Activated T-cell treated with anti-CD3 and anti-CD28 coated beads, Interleukin-2, amount 50 U/mL, for 24 hours (primary cell): Measurements from ENCODE around the gene DLGAP4.

Experiments used
- DNase-seq: peaks from one replicate; pipeline ENCODE4 v3.0.0-alpha.2; 2020
- H3K27ac Mint-ChIP-seq: 2 replicates; pipeline ENCODE4 v1.8.0; 2020; ENCODE audit warnings: mild to moderate bottlenecking, mixed read lengths
- H3K27me3 Mint-ChIP-seq: 2 replicates; pipeline ENCODE4 v1.8.0; 2020; ENCODE audit warnings: mixed read lengths
- H3K36me3 Mint-ChIP-seq: 2 replicates; pipeline ENCODE4 v1.8.0; 2020; ENCODE audit warnings: low read depth, mixed read lengths
- H3K4me1 Mint-ChIP-seq: 2 replicates; pipeline ENCODE4 v1.8.0; 2020; ENCODE audit warnings: low read depth, mixed read lengths
- H3K4me3 Mint-ChIP-seq: 2 replicates; pipeline ENCODE4 v1.8.0; 2020; ENCODE audit warnings: mild to moderate bottlenecking, moderate library complexity, mixed read lengths
- H3K9me3 Mint-ChIP-seq: 2 replicates; pipeline ENCODE4 v1.8.0; 2020; ENCODE audit warnings: mixed read lengths

The DLGAP4 gene

DNA sequence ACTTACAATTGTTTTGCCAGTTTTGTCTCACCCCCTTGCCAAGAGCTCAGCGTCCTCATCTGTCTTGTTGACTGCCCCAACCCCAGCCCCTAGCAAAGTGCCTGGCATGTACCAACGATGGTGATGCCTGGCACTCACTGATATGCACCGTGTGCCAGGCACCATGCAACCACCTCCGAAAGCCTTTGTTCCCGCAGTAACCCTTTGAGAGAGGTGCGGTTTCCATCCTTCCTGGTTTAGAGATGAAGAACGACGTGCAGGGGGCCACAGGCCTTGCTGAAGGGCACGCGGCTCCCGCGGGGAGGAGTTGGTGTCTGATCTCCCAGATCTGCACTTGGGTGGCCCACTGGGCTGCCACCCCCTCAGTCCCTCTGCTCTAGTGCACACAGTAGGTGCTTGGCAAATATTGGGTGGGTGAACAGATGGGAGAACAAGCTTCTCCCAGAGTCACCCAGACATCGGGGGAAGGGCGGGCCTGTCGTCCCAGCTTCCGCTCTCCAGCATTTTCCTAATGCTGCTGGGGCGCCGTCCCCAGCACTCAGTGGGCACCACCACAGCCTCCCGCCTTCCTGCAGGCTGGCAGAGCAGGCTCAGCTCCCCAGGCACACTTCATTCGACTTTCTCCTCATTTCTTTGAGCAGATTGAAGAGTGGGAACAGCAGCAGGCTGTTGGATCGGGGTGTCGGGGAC, 35.3 kb downstream of the DLGAP4 start:
- Mint-ChIP-seq H3K4me3 (no peak overlapping the region), H3K27ac (no peak overlapping the region)

DNA sequence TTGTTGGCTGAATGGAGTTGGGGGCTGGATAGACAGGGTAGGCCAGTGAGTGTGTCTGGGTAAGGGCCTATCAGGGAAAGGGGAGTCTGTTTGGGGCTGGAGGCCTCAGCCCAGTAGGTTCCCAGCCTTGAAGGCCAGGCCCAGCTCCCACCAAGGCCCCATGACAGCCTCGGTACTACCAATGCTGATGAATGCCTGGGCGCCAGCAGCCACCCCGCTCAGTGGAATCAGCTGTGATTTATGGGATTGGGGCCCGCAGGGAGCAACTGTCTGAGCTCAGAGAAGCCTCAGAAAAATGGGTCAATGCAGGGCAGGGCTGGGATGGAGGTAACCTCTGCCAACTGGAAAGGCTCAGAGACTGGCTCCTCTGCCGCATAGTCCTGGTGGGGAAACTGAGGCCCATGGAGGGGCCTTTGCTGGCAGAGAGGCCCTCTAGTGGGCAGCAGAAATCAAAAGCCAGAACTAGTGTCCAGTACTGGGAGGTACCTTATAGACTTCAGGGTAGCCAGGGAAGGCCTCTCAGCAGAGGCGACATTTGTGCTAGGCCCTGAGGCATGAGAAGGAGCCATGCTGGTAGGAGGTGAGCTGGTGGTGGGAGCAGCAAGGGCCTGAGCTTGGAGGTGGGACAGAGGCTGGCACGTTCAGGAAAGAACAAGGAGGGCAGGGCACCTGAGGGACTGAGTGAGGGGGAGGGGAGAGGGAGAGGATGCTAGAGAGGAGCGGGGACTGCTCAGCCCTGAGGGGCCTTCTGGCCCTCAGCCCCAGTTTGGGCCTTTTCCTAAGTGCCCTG, 36.4 kb downstream of the DLGAP4 start:
- Mint-ChIP-seq H3K27ac (no peak overlapping the region), H3K4me1 (peaks cover 7% of the 10 kb centered on the region), H3K36me3 (no peaks in the 10 kb centered on the region), H3K4me3 (no peak overlapping the region), H3K9me3 (no peaks in the 10 kb centered on the region), H3K27me3 (peaks cover 17% of the 10 kb centered on the region)
- no peak for DNase-seq

More for the DNA sequence above, 35.3 kb downstream of the DLGAP4 start:
- H3K27me3 Mint-ChIP-seq: peaks cover 24% of the 10 kb centered on the region
- DNase-seq: no peak
- H3K9me3 Mint-ChIP-seq: no peaks in the 10 kb centered on the region
- H3K36me3 Mint-ChIP-seq: no peaks in the 10 kb centered on the region
- H3K4me1 Mint-ChIP-seq: peaks cover 7% of the 10 kb centered on the region

GRCh38 chr20:36343641-36344040, 37.5 kb downstream of the DLGAP4 start:
- H3K27me3 Mint-ChIP-seq: peaks cover 14% of the 10 kb centered on the region
- no peak for DNase-seq
- peaks cover 7% of the 10 kb centered on the region for H3K4me1 Mint-ChIP-seq
- H3K4me3 Mint-ChIP-seq: no peak overlapping the region
- no peaks in the 10 kb centered on the region for H3K9me3 Mint-ChIP-seq
- H3K27ac Mint-ChIP-seq: no peak overlapping the region
- H3K36me3 Mint-ChIP-seq: no peaks in the 10 kb centered on the region

GRCh38 chr20:36344517-36345132, 38.5 kb downstream of the DLGAP4 start:
- Mint-ChIP-seq H3K9me3 (no peaks in the 10 kb centered on the region), H3K27me3 (peaks cover 9% of the 10 kb centered on the region), H3K36me3 (no peaks in the 10 kb centered on the region), H3K4me3 (no peak overlapping the region), H3K27ac (no peak overlapping the region), H3K4me1 (peaks cover 5% of the 10 kb centered on the region)
- DNase-seq: no peak

GRCh38 chr20:36346256-36346655, 40.1 kb downstream of the DLGAP4 start:
- peaks cover 4% of the 10 kb centered on the region for H3K27me3 Mint-ChIP-seq
- no peak for DNase-seq
- H3K4me1 Mint-ChIP-seq: no peaks in the 10 kb centered on the region
- H3K9me3 Mint-ChIP-seq: no peaks in the 10 kb centered on the region
- no peak overlapping the region for H3K27ac Mint-ChIP-seq
- no peaks in the 10 kb centered on the region for H3K36me3 Mint-ChIP-seq
- no peak overlapping the region for H3K4me3 Mint-ChIP-seq

DNA sequence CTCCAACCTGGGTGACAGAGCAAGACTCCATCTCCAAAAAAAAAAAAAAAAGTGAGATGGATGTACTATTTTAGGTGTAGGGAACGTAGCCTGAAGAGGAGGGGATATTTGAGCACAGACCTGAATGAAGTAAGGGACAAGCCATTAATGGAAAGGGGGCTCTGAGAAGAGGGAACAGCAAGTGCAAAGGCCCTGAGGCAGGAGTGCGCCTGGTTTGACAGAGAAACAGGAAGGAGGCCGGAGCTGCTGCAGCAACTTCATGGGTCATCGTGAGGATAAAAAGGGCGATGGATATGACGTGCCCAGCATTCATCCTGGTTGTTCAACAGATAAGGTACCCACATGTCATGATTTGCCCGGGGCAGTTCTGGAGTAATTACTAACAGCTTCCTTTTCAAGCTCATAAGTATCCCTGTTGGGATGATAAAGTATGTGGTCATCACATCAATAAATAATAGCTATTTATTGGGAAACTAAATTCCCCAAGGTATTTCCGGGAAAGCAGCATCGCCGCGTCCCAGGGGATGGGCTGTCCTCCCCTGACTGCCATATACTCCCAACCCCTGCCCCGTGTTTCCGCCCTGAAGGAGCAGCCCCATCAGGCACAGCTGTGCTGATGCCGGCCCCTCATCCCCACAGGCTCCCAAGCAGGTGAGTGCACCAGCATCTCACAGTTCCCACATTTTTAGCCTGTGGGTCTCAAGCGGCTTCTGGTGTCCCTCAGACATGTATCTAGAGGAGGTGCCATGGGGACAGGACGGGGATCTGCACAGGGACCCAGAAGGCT, 43.4 kb downstream of the DLGAP4 start:
- H3K4me1 Mint-ChIP-seq: no peaks in the 10 kb centered on the region
- peaks cover 14% of the 10 kb centered on the region for H3K27me3 Mint-ChIP-seq
- H3K9me3 Mint-ChIP-seq: no peaks in the 10 kb centered on the region
- H3K4me3 Mint-ChIP-seq: no peak overlapping the region
- H3K27ac Mint-ChIP-seq: no peak overlapping the region
- no peak for DNase-seq
- no peaks in the 10 kb centered on the region for H3K36me3 Mint-ChIP-seq

GRCh38 chr20:36350439-36350838, 44.3 kb downstream of the DLGAP4 start:
- Mint-ChIP-seq H3K9me3 (no peaks in the 10 kb centered on the region), H3K27ac (no peak overlapping the region), H3K4me1 (no peaks in the 10 kb centered on the region), H3K27me3 (peaks cover 14% of the 10 kb centered on the region), H3K4me3 (no peak overlapping the region), H3K36me3 (no peaks in the 10 kb centered on the region)
- no peak for DNase-seq

DNA sequence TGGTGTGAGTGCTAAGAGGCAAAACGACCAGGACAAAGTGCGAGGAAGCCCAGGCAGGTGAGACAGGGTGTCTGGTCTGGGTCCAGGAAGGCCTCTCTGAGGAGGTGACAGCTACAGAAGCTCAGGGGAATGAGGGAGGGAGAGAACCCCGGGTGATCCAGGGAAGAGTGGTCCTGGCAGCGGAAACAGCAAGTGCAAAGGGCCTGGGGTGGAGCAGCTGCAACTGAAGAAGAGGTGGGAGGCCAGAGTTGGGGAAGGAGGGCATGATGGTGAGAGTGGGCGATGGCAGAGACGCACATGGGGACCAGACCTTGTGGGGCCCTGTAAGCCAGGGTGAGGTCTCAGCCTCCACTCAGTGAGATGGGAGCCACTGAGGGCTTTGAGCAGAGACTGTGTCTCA, 45.8 kb downstream of the DLGAP4 start:
- no peaks in the 10 kb centered on the region for H3K4me1 Mint-ChIP-seq
- no peak for DNase-seq
- H3K27me3 Mint-ChIP-seq: peaks cover 21% of the 10 kb centered on the region
- no peak overlapping the region for H3K27ac Mint-ChIP-seq
- H3K9me3 Mint-ChIP-seq: no peaks in the 10 kb centered on the region
- no peak overlapping the region for H3K4me3 Mint-ChIP-seq
- no peaks in the 10 kb centered on the region for H3K36me3 Mint-ChIP-seq

DNA sequence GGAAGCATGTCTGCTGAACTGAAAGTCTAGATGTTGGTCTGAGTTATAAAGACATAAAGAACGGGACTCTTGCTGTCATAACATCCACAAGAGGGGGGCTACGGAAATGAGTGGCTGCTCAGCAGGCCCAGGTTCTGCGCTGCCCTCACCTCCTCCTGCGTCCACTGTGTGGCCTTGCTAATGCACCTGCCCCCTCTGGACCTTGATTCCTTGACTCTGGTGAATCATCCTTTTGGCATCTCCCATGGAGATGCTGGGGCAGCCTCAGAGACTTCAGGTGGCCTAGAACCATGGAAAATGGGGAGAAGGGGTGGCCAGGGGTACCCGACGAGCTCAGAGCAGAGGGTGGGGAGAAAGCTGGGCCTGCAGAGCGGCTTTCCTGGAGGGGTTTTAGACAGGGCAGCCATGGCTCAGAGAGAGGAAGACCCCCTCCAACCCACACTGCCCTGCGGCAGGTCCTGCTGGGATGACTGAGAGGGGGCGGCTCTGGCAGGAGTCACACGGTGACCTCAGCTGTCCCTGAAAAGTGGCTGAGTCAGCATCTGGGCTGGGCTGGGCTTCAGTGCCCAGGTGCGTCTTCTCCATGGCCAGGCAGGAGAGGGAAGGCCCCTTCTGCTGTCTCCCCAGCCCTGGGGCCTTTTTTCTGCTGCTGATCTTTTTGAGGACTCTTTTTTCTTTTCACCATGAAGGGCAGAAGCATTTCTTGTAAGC, 46.9 kb downstream of the DLGAP4 start:
- Mint-ChIP-seq H3K9me3 (no peaks in the 10 kb centered on the region), H3K27ac (no peak overlapping the region), H3K27me3 (peaks cover 21% of the 10 kb centered on the region), H3K4me3 (no peak overlapping the region), H3K36me3 (no peaks in the 10 kb centered on the region), H3K4me1 (no peaks in the 10 kb centered on the region)
- no peak for DNase-seq

DNA sequence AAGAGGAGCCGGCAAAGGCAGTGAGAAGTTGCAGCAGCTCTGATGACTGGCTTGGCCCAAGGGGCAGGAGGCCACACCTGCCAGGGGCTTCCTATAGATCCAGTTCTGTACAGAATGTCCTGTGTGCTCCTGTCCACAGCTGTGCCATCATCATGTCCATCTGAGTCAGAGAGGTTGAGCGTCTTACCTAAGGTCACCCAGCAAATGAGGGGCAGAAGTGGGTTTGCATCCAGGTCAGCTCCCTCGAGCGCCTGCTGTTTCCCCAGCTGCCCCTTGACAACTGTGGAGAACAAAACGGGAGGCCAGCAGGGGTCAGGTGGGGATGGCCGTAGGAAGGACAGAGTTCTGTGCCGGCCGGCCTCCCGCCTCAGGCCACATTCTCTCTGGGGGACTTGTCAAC, 47.6 kb downstream of the DLGAP4 start:
- no peaks in the 10 kb centered on the region for H3K4me1 Mint-ChIP-seq
- H3K4me3 Mint-ChIP-seq: no peak overlapping the region
- DNase-seq: no peak
- peaks cover 21% of the 10 kb centered on the region for H3K27me3 Mint-ChIP-seq
- H3K36me3 Mint-ChIP-seq: no peaks in the 10 kb centered on the region
- no peaks in the 10 kb centered on the region for H3K9me3 Mint-ChIP-seq
- H3K27ac Mint-ChIP-seq: no peak overlapping the region

GRCh38 chr20:36355469-36356171, 49.5 kb downstream of the DLGAP4 start:
- Mint-ChIP-seq H3K4me3 (no peak overlapping the region), H3K4me1 (no peaks in the 10 kb centered on the region), H3K27me3 (peaks cover 21% of the 10 kb centered on the region), H3K36me3 (no peaks in the 10 kb centered on the region), H3K27ac (no peak overlapping the region), H3K9me3 (no peaks in the 10 kb centered on the region)
- no peak for DNase-seq

DNA sequence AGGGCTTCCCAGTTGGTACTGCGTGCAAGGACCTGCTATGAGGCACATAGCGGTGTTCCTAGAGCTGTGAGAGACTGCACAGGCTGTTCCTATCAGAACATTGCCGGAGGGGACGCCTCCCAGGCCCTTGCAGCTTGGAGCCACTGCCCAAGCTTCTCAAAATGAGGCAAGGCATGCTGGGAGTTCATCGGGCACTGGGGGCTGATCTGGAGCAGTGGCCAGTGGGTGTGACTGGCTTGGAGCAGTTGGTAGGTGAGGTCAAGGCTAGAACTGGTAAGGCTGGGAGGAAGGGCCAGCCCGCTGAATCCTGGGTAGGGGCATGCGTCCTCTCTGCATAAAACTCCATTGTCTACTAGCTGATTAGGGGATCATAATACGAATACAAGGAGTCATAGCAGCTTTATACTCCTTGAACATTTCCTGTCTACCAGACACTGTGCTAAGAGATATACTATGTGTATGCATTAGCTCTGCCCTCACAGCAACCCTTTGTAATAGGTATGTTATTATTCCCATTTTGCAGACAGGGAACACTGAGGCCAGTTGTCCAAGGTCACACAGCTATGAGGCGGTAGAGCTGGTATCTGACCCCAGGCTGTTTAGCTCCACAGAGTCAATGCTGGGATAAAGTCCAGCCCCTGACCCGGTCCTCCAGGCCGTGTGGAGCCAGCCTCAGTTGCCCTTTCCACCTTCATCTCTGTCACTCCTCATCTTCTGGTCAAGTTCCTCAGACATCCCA, 53.7 kb downstream of the DLGAP4 start:
- no peaks in the 10 kb centered on the region for H3K36me3 Mint-ChIP-seq
- H3K27ac Mint-ChIP-seq: no peak overlapping the region
- DNase-seq: no peak
- H3K4me3 Mint-ChIP-seq: no peak overlapping the region
- H3K4me1 Mint-ChIP-seq: no peaks in the 10 kb centered on the region
- H3K27me3 Mint-ChIP-seq: peaks cover 7% of the 10 kb centered on the region
- H3K9me3 Mint-ChIP-seq: no peaks in the 10 kb centered on the region

DNA sequence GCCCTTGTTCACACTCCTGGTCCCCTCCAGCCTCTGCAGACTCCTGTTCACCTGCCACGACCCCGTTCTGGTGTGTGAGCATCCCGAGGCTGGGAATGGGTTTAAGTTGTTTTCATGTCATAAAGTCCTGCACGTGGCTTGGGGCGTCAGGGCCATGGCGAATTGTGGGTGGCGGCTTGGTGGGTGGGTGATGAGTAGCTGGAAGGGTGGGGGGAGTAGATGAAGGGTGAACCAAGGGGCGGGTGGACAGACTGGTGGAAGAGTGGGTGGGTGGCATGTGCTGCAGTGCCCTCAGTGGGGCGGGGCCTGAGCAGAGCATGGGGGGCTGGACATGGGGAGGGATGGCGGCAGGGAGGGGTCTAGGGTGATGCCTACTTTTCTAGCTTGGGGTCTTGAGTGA, 54.3 kb downstream of the DLGAP4 start:
- H3K27me3 Mint-ChIP-seq: peaks cover 7% of the 10 kb centered on the region
- H3K9me3 Mint-ChIP-seq: no peaks in the 10 kb centered on the region
- no peak overlapping the region for H3K27ac Mint-ChIP-seq
- DNase-seq: no peak
- no peaks in the 10 kb centered on the region for H3K36me3 Mint-ChIP-seq
- H3K4me1 Mint-ChIP-seq: no peaks in the 10 kb centered on the region
- no peak overlapping the region for H3K4me3 Mint-ChIP-seq
